T47D (cell line): Measurements from ENCODE around the gene MATK.

Experiments used
- DNase-seq, 2 experiments: peaks; one replicate each; pipeline versions ENCODE4 v3.0.0 to v3.0.0-alpha.2; 2011 to 2012; ENCODE audit warnings: low read depth in 1 of 2, low spot score in 1 of 2
- JUND ChIP-seq: IDR thresholded peaks from 2 replicates; pipeline ENCODE4 v1.6.1; 2012; ENCODE audit warnings: low read depth
- in situ Hi-C: cut with HindIII; loops from 2 replicates; pipeline ENCODE4 v1.10.0; 2016; ENCODE audit warnings: low sequenced_read_pairs, low pct_unique_long_range_greater_than_20kb

Gene MATK

DNA sequence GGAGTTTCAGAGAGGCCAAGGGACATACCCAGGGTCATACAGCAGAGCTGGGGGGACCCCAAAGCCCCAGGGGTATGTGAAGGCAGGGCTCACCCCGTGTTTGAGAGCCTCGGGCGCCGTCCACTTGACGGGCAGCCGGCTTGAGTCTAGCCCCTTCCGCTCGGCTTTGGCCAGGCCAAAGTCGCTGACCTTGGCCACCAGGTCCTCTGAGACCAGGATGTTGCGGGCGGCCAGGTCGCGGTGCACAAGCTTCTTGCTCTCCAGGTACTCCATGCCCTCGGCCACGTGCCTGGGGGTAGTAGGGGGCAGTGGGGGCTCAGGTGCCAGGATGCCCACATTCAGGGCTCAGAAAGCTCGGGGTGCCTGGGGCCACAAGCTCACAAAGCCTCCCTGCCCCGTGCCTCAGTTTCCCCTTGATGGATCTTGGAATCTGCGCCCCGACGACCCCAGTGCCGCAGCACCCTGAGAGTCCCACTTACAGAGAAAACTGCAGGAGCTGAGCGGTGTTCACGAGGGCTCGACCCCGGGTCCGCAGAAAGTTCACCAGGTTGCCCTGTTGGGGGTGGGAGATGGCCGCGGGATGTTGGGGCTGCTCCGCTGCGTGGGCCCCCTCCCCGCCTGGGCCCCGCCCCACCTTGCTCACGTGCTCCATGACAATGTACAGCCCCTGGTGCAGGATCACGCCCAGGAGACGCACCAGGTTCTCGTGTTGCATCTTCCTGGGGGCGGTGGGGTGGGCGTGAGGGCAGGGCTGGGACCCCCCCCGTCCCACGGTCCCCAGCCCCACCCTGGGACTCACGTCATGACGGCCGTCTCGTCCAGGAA is 7.1 kb downstream of the MATK start:
- no peak for TF ChIP-seq JUND
- in situ Hi-C loops = no loop called here
- no peak for DNase-seq

DNA sequence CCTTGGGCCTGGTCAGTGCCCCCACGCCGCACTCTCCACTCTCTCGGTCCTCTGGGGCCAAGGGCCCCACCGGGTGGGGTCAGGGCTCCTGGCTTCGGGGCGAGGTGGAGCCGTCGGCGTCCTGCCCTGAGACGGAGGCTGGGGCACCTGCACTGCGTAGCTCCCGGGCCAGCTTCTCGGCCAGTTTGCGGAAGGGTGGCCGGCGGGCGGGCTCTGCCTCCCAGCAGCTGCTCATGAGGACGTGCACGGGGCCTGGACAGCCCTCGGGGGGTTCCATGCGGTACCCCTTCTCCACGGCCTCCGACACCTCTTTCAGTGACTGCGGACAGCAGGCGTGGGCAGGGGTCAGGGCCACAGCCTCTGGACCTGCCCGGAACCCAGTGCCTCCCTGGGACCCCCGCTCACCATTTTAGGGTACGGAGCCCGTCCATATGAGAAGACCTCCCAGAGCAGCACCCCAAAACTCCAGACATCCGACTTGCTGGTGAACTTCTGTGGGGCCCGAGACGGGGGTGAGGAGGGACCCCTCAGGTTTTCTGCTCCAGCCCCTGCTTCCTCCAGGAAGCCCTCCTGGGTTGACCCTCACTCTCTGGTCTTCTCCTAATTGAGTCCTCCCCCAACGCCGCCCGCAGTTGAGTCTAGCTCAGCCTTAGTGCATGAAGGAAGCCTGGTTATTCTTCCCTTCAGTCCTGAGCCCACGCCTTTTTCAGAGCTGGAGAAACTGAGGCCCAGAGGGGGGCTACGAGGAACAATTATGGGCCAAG is 7.9 kb downstream of the MATK start:
- no peak for TF ChIP-seq JUND
- no peak for DNase-seq
- in situ Hi-C loops = no loop called here

DNA sequence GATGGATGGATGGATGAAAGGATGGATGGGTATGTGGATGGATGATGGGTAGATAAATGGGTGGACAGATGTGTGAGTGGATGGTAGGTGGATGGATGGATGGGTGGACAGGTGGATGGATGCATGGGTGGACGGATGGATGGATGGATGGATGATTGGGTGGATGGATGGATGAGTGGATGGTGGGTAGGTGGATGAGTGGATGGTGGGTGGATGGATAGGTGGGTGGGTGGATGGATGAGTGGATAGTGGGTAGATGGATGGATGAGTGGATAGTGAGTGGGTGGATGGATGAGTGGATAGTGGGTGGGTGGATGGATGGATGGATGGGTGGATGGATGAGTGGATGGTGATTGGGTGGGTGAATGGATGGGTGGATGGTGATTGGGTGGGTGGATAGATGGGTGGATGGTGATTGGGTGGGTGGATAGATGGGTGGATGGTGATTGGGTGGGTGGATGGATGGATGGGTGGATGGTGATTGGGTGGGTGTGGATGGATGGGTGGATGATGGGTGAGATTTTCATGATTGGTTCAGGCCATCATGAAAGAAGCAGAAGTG is 9.6 kb downstream of the MATK start:
- TF ChIP-seq JUND = no peak
- in situ Hi-C loops = no loop called here
- DNase-seq = no peak

DNA sequence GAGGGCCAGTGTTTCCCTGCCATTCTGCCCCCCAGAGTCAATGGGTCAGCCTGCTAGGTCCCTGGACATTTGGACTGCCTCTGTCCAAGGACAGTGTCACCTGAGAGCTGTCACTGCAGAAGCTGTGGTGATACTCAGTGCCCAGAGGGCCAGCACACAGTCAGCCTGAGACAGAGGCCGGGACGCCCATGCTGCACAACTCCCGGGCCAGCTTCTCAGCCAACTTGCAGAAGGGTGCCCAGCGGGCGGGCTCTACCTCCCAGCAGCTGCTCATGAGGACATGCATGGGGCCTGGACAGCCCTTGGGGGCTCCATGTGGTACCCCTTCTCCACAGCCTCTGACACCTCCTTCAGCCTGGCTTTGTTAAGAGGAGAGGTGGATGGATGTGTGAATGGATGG is 10.3 kb downstream of the MATK start:
- no peak for DNase-seq
- in situ Hi-C loops = no loop called here
- no peak for TF ChIP-seq JUND

DNA sequence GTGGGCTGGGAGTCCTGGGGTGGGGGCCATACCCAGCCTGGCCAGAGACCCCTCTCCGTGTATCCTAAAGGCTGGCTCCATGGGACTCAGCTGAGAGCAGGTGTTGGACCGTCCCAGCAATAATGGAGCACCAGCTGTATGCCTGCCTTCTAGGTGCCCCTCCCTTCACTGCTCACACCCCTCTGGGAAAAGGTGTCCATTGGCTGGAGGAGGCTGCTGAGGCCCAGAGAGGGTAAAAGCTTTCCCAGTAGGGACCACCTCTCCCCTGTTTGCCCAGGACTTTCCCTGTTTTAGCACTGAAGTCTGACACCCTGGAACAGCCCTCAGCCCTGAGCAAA is 10.8 kb downstream of the MATK start:
- in situ Hi-C loops = no loop called here
- DNase-seq = no peak
- TF ChIP-seq JUND = no peak

DNA sequence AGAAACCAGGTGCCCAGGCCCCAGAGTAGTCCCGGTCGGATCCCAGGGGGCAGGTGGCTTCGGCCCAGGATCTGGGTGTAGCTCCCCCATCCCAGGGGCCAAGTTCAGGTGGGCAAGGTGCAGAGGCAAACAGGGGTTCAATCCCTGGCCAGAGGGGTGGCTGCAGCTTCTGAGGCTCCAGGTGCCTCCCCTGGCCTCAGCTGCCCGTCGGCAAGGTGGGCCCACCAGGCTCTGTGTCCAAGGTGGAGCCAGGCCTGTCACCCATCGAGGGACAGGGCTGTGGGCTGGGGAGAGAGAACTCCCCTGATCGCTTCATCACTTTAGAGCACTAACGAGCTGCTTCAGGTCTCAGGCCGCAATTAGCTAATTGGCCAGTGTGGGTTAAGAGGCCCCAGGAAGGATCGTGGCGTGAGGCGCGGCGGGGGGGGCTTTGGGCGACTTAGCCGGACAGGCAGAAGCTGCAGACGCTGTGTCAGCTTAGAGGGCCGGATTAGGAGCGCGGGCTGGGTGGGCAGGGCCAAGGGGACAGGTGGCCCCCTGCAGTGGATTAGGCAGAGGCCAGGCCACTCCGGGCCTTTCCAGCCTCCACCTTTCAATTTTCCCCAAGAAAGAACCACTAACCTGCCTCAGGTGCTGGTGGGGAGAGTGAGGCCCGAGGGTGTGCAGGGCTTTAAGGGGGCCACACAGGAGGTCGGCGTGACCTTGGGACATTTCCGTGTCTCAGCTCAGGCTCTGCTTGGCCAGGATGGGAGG is 11.4 kb downstream of the MATK start:
- no peak for DNase-seq
- TF ChIP-seq JUND = no peak
- in situ Hi-C loops = no loop called here

DNA sequence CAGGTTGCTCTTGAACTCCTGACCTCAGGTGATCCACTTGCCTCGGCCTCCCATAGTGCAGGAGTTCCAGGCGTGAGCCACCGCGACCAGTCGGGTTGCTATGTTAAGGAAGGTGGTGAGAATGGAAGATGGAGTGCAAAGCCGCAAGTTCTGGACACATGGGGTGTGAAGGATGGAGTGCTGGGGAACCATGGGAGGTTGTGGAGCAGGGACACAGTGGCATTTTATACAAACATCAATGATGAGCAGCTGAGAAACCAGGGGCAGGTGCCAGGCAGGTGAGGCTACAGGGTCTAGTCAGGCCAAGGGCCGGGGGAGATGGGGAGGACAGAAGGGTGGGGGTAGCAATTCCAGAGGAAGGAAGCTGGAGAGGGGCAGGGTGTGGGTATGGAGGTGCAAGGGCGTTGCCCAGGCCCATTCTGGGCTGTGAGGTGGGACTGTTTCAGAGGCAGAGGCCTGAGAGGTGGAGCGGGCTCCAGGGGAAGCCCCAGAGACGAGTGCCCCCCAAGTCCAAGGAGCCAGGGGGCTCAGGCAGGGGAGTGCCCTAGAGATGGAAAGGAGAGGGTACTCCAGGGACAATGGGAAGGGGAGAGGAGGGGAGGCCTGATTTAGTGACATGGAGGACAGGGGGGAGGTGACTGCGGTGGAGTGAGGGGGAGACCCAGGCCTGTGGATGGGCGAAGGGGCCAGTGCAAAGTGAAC is 12.2 kb downstream of the MATK start:
- no peak for TF ChIP-seq JUND
- DNase-seq = no peak
- in situ Hi-C loops = no loop called here

DNA sequence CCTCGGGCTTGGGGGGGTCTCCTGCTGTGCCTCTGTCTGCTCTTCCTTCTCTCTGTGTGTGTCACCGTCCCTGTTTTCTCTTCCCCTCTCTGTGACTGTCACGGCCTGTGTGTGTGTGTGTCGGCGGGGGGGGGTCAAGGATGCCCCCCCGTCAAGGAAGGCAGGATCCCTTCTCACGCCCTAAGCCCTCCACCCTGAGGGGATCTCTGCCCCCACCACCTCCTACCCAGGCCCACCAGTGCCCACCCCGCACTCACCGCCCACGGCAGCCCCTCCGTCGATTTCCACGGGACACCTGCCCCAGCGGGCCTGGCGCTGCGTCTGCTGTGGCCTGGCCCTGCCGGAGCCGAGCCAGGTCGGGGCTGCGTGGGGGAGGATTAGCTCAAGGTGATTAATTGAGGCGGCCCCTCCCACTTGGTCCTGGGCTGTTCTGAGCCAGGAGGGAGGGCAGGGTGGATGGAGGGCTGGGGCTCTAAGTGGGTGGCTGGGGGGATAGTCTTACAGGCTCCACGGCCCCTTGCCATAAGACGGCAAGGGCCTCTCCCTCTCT is 14.2 kb downstream of the MATK start, which contains the start of gene RAX2:
RAX2 (minus strand) TSS at position 323 of the 550 bp plus-strand sequence. CDS start 486 bp downstream, outside the sequence.
- in situ Hi-C loops = no loop called here
- no peak for DNase-seq
- TF ChIP-seq JUND = no peak

DNA sequence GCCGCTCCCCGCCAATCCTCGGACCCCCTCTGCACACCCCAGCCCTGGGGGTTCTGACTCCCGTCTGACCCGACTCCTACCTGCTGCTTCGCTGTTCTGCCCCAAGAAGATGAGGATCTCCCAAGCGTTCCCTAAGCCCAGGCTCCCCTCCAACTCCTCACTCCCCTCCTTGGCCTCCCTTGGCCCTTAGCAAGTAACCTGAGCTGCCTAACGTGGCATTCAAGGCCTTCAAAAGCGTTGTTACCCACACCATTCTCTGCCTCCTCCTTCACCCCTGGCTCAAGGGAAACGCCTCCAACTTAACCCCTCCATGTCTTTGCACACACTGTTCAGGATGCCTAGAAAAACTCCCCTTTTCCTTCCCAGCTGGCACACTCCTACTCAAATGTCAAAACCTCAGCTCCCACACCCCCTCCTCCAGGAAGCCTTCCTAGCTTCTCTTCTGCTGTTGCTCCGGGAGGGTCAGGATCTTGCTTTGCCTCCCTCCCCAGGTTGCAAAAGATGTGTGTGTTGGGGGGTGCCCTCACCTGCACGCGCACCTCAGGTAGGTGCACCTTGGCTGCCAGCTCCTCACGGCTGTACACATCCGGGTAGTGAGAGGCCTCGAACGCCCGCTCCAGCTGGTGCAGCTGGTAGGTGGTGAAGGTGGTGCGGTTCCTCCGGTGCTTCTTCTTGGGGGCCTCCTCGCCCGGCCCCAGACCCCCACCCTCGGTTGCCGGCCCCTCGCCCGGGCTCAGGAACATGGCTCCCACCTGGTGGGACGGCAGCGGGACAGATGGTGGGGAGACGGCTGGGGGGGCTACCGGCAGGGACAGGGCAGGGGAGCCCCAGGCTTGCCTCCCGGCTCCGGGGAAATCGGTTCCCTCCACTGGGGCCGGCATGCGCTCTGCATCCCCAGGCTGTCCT is 14.9 kb downstream of the MATK start:
- TF ChIP-seq JUND = no peak
- no peak for DNase-seq
- in situ Hi-C loops = no loop called here

DNA sequence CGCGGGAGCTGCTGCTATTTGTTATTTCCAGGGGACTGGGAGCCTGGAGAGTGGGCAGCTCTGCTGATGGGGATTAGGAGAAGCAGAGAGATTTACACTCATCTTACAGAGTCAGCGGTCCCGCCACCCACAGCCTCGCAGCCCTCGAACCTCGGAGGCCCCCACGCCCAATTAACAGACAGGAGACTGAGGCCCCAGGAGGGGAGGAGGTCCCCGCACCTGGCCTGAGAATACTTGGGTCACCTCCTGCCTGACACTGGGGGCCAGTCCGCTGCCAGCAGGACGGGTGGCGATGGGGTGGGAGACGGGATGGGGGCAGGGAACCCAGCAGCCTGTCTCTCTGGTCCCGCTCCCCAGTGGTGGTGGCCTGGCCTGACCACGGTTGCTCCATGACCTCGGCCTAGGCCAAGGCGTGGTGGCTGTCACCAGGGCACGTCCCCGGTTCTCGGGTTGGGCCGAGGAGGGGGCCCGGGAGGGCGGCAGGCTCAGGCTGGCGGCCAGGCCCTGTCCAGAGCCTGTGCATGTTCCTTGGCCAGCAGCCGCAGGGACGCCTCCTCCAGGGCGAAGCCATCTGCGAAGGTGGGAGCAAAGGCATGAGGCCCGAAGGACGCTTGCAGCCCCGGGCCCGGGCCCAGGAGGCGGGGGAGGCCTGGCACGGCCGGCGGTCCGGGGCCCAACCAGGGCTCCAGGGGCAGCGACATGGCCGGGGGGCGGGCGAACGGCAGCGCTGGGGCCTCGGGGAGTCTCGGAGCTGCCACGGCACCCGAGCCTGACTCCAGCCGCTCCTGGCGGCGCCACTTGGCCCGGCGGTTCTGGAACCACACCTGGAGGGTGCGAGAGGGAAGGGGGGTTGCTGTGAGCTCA is 15.8 kb downstream of the MATK start:
- no peak for TF ChIP-seq JUND
- in situ Hi-C loops = no loop called here
- DNase-seq = no peak
